HG03025 (cell line): ENCODE measurements around the gene OSBPL5.

ENCODE experiments used
- ATAC-seq: cut with Tn5 transposase; IDR thresholded peaks from one replicate; pipeline ENCODE4 v1.9.1; 2021; ENCODE audit warnings: mild to moderate bottlenecking, moderate library complexity; ENCODE audit not compliant: unreplicated experiment, low FRiP score

OSBPL5 gene

DNA sequence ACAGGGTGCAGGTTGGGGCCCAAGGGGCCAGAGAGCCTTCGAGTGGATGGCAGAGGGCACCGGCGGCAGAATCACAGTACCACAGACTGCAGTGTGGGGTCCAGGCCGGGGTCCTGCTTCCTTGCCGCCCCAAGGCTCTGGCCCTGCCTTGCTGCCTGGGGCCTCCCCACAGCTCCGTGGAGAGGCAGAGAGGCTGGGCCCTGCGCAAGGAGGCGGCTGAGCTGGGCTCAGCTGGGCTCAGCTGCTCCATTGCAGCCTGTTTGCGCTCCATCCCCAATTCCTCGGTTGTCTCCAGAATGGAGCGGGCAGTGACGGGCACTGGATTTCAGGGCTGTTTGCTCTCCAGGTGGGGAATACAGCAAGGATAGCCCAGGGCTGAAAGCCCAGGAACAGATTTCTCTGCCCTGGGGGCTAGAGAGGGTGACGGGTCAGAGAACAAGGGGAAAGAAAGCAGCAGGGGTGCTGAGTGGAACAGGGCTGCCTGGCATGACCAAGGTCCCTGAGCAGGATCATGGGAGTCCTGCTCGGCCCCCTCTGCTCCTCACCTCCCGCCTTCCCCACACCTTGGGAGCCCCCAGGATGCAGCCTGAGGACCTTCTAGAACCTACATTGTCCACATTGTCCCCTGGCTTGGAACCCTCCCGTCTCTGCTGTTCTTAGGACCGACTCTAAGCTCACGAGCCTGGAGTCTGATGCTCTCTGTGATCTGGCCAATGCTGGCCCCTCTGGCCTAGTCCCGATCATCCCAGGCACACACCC, 34.6 kb upstream of the OSBPL5 start:
- ATAC-seq = no peak

DNA sequence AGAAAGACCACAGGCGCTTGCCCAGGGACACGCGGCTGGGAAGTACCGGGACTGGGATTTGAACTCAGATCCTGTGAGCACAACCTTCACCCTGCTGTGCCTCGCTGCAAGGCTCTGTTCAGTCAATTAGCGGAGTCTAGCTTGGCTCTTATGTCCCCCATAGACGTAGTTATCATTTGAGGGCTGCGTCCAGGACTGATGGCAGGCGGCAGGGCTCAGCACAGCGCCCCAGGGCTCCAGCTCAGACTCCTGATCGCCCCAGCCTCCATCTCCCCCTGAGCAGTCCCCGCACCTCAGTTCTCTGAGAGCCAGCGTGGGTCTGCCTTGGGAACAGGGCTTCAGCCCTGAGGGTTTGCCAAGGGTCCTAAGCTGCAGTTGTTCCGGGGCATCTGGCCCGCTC, 33.7 kb upstream of the OSBPL5 start:
- ATAC-seq = no peak

DNA sequence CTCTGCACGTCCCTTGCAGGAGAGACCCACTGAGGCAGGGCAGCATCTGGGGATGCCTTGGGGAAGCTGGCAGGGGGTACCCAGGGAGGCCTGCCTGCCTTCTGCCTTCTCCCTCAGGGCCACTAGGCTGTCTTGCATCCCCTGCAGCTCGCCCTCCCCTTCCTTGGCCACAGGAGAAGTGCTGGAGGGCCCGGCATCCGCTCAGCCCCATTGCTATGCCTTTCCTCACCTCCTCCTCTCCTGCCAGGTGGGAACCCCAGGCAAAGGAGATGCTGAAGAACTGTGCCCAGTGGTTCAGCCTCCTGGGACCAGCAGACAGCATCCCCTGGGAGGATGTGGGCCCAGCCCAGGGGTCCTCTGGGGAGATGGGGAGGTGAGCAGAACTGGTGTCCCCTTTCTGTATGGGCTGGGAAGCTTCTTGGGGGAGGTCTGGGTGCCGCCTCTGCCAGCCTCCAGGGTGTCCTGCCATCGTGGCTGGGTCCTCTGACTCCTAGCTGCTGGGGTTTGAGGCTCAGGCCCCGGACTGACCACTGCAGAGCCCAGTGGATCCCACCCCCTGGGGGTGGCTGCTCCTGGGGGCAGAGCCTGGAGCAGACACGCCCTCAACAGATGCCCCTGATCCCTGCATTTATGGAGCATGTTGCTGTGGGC, 32.9 kb upstream of the OSBPL5 start:
- ATAC-seq = no peak

DNA sequence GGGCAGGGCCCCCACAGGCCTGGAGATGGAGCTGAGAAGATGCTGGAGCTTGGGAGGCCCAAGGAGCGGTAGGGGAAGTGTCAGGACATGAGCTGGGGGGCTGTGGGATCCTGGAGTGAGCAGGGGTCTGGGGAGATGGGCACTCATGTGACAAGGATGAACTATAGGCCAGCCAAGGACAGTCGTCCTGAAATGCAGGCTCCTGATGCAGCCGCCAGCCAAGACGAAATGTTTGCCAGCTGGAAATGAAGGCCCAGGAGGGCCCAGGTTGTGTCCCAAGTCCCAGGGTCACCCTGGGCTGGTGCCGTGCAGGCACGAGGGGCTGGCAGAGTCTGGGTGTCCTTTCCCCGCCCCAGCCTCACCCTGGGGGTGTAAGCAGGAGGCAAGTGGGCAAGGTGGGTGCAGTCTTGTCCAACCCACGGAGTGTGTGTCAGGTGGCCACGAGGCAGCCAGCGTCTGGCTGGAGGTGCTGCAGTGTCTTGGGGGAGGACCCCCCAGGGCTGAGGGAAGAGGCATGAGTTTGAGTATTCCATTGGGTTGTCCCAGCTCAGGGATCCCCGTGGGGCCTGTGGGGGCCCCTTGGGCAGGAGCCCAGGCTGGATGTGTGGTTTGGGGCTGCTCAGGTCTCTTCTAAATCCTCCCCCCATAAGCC, 32.1 kb upstream of the OSBPL5 start:
- ATAC-seq = no peak

DNA sequence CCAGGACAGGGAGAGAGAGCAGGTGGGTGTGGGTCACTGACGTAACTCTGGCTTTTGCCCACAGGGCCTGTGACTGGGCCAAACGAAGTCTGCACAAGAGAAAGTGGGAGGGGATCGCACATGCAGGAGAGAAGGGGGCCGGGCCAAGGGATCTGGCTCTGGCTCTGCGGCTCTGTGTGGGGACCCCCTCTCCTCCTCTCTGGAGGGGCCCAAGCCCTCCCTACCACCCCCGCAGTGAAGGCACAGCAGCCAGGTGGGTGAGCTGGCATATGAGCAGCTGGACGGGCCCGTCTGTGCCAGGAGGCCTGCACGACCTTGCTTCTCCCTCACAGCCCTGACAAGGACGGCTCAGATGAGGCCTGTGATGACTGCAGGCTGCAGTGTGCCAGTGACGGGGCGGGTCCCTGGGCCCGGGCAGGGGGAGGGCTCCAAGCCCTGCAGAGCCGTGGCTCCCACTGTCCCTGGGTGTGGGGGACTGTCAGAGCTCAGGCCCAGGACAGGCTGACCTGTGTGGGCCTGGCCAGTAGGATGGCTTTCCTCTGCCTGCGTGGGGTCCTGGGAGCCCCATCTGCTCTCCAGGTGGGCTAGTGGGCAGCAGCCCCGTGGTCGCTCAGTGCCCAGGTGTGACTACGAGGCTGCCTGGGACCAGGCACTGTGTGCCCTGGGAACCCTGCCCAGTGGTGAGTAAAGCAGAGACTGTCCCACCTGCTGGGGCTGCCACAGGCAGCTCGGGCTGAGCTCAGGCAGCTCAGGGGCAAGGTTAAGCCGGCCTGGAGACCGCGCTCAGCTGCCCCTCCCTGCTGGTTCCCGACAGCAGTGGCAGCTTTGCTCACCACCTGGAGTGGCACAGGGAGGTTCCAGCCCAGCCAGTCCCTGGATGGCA, 31.3 kb upstream of the OSBPL5 start:
- ATAC-seq = no peak

GRCh38 chr11:3195251-3196160, 30.4 kb upstream of the OSBPL5 start:
- ATAC-seq = no peak

DNA sequence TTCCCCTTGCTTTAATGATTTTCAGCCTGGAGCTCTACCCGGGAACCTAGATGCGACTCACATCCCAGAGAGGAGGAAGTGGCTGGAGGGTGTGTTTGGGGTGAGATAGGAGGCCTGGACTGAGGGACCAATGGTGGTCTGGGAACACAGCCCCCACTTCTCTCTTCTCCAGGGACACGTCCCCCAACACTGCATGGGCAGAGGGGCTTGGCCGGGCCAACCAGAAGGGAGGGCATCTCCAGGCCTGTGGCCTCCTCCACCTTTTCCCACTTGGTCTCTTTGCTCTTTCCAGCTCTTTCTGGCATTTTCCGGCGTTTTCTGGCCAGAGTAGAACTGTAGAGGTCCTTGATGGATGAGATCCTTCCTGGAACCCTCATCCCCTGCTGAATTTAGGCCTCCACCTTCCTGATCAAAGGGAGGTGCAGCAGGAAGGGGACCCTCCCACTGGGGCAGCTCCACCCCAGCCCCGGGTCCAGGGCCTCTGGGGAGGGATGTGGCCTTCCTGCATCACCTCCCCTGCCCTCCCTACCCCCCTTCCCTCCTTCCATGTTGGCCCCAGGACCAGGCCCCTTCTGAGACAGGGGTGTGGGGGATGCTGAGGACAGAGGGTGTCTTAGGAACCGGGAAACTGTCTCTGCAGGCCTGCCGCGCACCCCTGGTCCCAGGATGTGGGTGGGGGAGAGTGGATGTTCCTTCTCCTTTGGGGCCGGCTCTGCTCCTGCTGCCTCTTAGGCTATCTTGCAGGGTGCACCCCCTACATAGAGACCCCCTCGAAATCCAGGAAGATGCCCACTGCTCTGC, 29.1 kb upstream of the OSBPL5 start:
- no peak for ATAC-seq

GRCh38 chr11:3193373-3194015, 28.4 kb upstream of the OSBPL5 start:
- no peak for ATAC-seq

GRCh38 chr11:3192511-3193372, 27.6 kb upstream of the OSBPL5 start:
- no peak for ATAC-seq

GRCh38 chr11:3191586-3192324, 26.6 kb upstream of the OSBPL5 start:
- no peak for ATAC-seq

- no peak for ATAC-seq
Observed at GRCh38 chr11:3190600-3190999, 25.5 kb upstream of the OSBPL5 start.

GRCh38 chr11:3189886-3190583, 24.9 kb upstream of the OSBPL5 start:
- no peak for ATAC-seq

DNA sequence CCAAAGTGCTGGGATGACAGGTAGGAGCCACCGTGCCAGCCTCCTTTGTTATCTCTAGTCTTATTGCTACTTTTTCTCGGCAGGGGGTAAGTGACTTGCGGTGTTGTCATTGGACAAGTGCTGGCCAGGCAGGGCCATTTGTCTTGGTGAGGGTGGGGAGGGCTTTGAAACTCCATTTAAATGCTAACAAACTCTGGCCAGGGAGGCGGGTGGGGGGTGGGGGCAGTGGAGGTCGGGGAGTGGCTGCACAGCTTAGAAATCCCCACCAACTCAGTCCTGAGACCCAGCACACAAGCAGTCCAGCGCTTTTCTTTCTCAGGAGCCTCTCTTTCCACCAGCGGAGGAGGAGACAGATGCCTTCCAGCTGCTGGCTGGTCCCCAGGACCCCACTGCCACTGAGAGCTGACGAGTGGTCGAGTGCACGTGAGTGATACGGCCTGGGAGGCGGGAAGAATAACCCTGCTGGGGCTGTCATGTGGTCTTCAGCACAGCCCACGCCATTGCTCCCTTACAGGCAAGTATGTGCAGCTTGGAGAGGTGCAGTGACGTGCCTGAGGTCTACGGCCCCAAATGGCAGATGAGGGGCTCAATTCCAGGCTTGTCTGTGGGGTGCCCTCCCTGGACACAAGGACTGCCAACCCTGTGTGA, 24.2 kb upstream of the OSBPL5 start:
- ATAC-seq = no peak

GRCh38 chr11:3188496-3189195, 23.5 kb upstream of the OSBPL5 start:
- no peak for ATAC-seq
